NK-92 (cell line): ENCODE results near the gene PARP16.
"Not testable (repeated sequence)": the region's sequence is repeated elsewhere in the genome, so short reads cannot be mapped to it uniquely, and the experiment has no call there.

Experiments used
- DNase-seq: peaks from one replicate; lab custom pipeline; 2025; ENCODE audit not compliant: unreplicated experiment; lab: John Stamatoyannopoulos, UW

The PARP16 gene

GRCh38 chr15:65245096-65245856, 41.4 kb downstream of the PARP16 start:
- no peak for DNase-seq

DNA sequence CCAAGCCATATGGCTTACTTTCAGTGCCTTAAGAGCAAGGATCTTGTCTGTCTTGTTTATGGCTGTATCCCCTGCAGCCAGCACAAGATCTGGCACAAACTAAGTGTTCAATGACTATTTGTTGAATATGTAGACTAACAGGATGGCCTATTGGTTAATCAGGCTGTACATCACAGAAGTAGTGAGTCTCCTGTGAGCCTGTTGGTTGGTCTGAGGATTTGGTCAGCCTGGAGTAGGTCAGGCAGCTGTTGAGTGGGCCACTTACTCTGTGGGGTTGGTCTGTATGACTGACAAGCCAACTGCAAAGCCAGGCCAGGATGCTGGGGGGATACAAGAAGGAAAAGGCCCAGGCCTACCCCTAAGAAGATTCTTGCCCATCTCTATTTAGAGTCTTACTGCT, 42.0 kb downstream of the PARP16 start:
- no peak for DNase-seq

- DNase-seq, result not testable (repeated sequence)
Observed at GRCh38 chr15:65236443-65236842, 50.2 kb downstream of the PARP16 start.

GRCh38 chr15:65233696-65234095, 53.0 kb downstream of the PARP16 start:
- DNase-seq, result no peak

DNA sequence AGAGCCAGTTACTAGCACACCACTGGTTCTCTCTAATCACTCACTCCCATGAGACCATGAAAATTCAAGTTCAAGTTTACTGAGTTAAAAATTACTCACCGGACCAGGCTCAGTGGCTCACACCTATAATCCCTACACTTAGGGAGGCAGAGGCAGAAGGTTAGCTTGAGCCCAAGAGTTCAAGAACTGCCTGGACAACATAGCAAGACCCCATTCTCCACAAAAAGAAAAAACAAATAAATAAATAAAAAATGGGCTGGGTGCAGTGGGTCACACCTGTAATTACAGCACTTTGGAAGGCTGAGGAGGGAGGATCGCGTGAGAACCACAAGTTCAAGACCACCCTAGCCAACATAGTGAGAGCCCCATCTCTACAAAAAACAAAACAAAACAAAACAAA, 54.2 kb downstream of the PARP16 start:
- DNase-seq, result no peak

- no peak for DNase-seq
Observed at GRCh38 chr15:65231306-65231705, 55.4 kb downstream of the PARP16 start.

DNA sequence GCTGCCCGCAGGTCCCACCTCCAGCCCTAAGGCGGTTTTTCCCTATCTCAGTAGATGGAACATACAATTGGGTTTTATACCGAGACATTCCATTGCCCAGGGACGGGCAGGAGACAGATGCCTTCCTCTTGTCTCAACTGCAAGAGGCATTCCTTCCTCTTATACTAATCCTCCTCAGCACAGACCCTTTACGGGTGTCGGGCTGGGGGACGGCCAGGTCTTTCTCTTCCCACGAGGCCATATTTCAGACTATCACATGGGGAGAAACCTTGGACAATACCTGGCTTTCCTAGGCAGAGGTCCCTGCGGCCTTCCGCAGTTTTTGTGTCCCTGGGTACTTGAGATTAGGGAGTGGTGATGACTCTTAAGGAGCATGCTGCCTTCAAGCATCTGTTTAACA, 59.8 kb downstream of the PARP16 start:
- not testable (repeated sequence) for DNase-seq

GRCh38 chr15:65226221-65226620, 60.5 kb downstream of the PARP16 start:
- no peak for DNase-seq

DNA sequence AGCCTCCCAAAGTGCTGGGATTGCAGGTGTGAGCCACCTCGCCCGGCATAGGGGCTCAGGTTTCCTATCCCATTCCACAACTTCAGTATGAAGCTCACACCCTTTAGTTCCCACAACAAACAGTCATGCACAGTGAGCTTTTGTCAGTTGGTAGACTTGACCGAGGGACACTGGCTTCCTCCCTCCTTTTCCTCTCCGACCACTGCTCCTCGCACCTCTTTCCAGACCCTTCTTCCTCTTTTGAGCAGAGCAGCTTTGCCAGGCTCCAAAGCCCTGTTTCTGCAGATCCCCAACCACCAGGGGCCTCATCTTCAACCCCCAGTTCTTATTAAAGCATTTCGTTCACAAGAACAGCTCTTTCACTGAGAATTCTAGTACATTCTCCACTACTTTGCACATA, 62.7 kb downstream of the PARP16 start:
- no peak for DNase-seq

DNA sequence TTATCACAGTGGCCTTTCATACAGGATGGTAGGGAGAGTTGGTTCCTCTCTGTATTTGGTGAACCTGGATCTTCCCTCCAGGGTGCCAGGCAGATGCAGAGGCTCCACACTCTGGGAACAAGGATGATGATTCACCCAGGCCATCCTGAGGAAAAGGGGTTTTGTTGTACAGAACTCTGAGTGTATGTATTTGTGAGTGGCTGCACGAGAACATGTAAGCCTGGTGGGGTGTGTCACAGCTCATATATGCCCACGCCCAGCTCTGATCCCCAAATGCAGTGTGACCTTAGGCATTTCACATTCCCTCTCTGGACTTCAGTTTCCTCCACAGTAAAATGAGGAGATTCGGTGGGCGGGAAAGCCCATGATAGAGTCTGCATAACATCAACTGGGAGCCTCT, 63.8 kb downstream of the PARP16 start:
- no peak for DNase-seq

- no peak for DNase-seq
Observed at GRCh38 chr15:65221697-65222096, 65.0 kb downstream of the PARP16 start.

GRCh38 chr15:65219137-65219536, 67.5 kb downstream of the PARP16 start:
- DNase-seq, result no peak

DNA sequence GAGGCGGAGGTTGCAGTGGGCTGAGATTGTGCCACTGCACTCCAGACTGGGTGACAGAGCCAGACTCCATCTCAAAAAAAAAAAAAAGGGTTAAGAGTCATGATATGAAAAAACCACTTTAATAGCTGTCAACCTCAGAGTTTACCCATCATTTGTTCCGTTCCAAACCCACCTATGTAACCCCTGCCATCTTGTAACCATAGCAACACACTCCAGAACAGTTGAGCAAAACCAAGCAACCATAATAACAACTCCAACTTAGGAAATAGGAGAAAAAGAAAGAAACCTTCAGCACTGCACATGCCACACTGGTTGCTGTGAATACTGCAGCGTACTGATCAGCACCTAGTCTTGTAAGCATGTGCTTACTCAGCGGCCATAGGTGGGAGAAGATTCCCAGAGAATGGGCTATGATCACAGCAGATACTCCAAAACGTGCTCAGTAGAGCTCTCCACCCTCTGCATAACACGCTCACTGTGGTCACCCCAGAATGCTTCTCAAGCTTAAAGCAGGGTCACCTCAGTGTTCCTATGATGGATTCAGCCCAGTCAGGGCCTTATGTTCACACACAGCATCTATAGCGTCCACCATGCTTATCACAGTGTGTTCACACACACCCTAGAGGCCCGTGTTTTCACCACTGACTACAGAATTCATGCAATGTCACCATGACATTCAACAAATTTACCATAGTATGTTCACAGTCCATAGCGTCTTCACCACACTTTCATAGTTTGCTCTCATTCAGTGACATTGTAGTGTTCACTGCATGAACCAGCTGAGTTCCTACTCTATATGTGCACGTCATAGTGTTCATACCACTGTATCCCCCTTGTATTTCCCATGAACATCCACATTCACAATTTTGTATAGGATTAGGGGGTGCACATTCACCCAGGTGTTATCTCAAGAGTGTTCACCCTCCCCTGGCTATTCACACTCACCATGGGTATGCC, 68.9 kb downstream of the PARP16 start:
- DNase-seq, result no peak

DNA sequence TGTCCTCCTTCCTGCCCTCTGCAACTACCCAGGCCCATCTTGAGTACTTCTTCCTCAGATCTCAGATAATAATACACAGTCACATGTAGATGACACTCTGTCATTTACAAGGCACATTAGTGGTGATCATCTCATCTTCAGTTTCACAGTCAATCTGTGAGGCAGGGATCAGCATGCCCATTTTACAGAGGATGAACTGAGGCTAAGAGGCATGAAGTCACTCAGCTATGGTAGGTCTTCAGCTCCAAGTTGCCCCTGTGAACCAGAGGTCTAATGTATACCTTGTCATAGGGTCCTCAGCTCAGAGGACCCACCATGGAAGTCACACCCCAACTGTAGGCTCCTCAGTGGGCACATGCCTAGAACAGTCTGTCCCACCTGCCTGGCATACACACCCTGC, 71.2 kb downstream of the PARP16 start:
- DNase-seq, result no peak

- DNase-seq, result no peak
Observed at GRCh38 chr15:65214010-65214409, 72.7 kb downstream of the PARP16 start.

DNA sequence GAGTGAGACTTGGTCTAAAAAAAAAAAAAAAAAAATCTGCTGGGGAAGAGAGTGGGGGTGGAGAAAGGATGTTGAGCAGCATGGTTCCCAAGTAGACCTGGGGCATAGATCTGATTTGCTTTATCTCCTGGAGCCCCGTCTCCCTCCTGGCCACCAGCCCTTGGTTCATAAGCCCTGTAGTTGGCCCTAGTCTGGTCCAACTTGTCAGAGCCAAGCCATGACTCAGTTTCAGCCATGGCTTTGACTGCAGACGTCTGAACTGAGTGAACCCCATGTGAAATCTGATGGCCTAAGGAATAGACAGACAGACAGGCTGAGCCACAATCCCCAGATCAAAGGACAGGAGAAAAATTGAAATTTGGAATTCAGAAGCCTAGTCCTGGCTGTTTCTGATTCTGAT, 73.4 kb downstream of the PARP16 start:
- no peak for DNase-seq

GRCh38 chr15:65212097-65212496, 74.6 kb downstream of the PARP16 start:
- DNase-seq, result no peak

DNA sequence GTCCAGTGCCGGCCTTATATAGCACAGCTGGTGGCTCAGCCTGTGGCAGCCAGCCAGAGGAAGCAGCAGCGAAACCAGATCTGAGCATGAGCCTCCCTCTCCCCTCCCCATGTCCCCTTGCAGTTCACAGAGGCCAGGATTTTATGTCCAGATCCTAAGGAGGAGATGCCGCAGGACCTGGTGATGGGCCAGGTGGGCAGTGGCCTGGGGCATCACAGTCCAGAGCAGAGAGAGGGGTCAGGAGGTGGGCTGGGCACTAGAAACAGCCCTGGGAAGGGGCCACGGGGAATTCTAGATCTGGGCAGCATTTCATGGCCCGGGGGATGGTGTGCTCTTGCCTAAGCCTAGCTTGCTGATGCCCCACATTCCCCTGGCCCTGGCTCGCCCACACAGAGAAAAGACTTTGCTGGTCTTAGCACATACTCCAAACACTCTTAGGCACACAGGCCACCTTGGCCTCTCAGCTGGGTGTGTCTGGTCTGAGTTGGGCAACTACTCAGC, 75.2 kb downstream of the PARP16 start:
- DNase-seq, result no peak

DNA sequence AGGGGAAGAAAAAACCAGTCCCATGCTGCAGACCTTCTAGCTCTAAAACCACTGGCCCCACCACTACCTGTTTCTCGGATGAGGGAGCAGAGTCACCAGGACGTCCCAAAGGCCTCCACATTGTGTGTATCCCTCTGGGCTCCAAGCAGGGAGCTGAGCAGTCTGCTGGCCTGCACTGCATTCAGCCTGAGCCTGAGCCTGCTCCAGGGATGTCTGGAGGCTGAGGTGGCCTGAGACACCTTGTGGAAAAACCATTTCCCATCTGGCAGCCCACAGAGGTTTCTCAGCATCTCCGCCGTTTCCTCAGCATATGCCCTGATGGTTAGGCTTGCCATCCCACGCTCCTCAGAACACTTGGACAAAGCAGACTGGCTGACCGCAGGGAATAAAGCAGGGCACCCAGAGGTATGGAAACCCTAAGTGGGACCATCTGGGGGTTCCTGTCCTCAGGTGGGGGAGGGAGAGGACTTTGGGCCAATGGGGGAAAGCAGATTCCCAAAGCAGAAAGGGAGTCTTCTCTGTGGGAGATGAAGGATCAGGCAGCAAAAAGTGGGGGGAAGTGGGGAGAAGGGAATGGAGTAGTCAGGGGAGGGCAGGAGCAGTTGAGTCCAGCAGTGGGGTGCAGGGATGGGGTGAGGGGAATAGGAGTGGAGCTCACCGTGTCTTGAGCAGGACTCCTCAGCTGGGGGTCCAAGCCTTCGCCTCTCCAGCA, 75.8 kb downstream of the PARP16 start, which contains the start of gene CILP:
Gene CILP, minus strand, starts transcription at position 704 of the 712 bp plus-strand sequence. CDS start 1,718 bp downstream, outside the sequence.
- no peak for DNase-seq

- DNase-seq, result no peak
Observed at GRCh38 chr15:65209701-65210643, 76.7 kb downstream of the PARP16 start.
